ENCODE data around the gene EXOC6.
A peak's percentile ranks its signal among the peaks of the same experiment; 100 is the strongest.
"Not testable (repeated sequence)": the region's sequence is repeated elsewhere in the genome, so short reads cannot be mapped to it uniquely, and the experiment has no call there.

EXOC6 gene

DNA sequence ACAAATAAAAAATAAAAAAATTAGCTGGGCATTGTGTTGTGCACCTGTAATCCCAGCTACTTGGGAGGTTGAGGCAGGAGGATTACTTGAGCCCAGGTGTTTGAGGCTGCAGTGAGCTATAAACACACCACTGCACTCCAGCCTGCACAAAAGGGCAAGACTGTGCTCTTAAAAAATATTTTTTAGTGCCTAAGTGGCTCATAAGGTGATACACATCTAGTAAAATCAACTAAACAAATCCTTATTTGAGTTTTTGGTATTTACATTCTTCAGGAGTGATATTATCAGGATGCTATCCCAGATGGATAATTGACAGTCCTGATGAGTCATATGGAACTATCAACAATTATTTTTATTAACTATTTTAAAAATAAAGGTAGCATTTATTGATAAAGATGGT is 93.9 kb downstream of the EXOC6 start:
- DNase-seq (ENCODE audit: low read depth, low spot score), result no peak

DNA sequence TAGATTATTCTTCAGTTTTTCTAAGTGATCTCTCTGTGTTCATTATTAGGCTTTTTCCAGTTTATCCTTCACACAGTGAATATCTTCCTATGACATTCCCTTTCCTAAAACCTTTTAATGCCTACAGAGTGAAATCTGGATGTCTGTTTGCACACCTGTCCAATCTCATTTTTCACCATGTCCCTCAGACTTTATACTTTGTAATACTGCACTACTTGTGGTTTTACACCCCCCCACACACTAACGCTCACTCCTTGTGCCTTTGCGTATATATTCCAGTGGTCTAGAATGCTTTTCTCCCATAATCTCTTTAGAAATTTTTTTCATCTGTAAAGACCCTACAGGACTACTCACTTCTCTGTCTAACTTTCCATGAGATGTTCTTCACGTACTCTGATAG is 98.2 kb downstream of the EXOC6 start:
- no peak for DNase-seq (ENCODE audit: low read depth, low spot score)

DNA sequence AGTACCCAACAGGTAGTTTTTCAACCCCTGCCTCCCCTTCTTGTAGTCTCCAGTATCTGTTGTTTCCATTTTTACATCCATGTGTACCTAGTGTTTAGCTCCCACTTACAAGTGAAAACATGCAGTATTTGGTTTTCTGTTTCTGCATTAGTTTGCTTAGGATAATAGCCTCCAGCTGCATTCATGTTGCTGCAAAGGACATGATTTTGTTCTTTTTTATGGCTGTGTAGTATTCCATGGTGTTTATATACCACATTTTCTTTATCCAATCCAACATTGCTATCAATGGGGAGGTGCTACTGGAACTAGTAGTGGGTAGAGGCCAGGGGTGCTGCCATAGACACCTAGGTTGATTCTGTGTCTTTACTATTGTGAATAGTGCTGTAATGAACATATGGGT is 104.3 kb downstream of the EXOC6 start:
- DNase-seq (ENCODE audit: low read depth, low spot score), result not testable (repeated sequence)

DNA sequence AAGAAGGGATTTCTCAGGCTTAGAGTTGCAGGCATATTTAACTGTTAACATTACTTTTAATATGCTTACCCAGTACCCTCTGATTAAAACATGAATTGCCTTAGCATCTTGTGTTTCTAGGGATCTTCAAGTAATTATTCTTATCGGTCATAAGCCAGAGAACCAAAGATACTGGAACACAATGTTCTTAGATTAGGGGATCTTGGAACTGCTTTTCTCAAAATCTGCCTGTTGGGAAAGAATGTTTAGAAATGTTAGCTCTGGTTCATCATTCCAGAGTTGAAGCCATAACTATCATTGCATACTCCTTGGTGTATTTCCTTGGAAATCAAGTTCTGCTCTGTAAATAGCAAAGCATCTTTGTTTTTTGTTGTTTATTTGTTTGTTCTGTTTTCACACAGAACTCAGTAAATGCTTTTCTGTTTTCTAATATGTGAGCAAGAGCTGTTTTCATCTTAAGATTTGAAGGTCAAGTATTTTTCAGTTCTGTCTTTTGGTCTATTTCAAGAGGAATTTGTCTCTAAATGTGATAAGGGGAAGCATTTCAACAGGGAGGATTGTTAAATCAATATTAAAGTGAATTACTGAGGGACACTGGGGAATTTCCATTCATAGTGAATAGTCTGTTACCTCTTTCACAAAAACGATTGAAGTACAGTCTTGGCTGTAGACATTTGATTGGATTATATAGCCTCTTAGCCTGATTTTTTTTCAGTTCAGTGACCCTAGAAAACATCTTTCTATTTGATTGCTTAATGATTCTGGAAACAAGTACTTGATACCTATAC is 109.1 kb downstream of the EXOC6 start:
- DNase-seq (ENCODE audit: low read depth, low spot score), result no peak

DNA sequence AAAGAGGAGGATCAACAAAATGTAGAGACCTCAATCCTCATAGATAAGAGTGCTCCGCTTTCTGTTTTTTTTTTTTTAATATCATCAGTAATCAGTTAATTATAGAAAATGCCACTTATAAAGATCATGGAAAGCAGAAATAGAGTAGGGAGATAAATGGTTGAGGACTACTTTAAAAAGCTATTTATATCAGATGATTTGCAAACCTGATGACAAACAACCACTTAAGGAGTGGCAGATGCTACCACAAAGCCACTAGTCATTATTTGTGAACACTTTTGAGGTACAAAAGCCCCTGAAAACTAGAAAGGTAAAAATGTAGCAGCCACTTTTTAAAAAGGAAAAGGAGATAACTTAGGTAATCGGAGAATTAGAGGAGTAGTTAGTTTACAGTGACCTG is 113.3 kb downstream of the EXOC6 start:
- no peak for DNase-seq (ENCODE audit: low read depth, low spot score)

DNA sequence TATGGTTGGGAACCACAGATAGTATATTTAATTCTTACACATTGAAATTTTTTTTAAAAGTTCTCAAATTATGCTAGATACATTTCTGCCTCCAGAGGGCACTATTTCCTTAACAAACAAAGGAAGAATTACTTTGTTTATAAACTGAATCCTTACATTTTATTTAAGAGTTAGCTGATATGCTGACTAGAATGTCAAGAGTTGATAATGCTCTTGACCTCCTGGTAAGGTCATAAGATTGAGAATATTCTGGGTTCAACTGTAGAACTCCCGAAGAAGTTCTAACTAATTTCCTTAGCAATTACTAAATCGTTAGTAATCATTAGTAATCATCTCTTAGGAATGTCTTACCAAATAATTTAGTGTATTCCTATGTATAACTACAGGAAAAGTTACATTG is 117.0 kb downstream of the EXOC6 start:
- peak; percentile 65 for DNase-seq (ENCODE audit: low read depth, low spot score)

DNA sequence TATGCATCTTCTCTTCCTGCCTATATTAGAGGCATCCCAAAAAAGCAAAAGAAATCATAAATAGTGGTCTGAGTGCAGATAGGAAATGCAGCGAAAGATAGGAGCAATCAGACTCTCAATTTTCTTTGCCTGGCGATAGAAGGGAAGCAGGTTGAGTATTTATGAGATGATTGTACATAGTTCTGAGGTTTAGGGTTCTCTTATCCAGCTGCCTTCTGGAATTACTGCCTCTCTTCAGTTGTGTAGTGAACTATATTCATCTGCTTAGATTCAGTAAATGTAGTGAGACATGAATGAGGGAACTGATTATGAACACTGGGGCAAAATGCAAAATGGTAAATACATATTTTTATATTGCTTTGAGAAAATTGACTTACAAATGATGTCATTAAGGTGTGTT is 119.3 kb downstream of the EXOC6 start:
- no peak for DNase-seq (ENCODE audit: low read depth, low spot score)

DNA sequence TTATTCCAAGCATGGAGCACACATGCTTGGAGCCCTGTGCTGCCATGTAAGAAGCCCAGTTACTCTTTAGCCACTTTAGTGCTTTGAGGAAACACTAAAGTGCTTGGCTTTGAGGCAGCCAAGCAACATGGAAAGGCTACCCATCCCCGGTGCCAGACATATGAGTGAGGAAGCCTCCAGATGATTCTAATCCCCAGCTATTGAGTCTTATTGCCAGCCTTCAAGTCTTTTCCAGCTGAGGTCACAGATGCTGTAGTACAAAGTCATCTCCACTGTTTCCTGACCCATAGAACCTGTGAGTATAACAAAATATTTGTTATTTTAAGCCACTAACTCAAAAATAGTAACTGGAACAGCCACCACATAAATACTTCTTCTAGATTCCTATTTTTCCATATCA is 120.8 kb downstream of the EXOC6 start:
- DNase-seq (ENCODE audit: low read depth, low spot score), result no peak

DNA sequence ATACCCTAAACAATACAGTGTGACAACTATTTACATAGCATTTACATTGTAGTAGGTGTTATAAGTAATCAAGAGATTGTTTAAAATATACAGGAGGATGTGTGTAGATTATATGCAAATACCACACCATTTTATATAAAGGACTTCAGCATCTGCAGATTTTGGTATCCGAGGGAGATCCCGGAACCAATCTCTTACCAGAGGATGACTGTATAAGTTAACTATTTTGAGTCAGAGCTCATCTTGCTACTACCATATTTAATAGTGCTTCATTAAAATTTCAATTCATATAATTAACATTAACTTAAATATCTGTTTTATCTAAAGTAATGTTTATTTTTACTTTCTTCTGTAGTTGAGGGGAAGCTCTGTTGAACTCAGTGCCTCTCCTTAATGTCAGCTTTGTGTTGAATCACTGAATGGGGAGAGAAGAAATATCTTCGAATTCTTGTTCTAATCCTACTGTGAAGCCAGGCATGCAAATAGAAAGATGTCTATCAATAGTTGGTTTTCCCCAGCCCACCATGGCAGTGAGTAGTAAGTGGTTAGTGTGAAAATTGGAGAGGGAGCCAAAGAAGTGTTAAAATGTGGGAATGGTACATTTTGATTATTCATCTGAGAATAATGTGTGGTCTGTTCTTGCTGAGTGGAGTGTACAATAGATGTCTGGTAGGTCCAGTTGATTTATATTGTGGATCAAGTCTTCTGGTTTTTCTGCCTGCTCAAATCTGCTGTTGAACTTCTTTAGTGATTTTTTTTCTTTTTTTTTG is 122.2 kb downstream of the EXOC6 start:
- peak; percentile 88 for DNase-seq (ENCODE audit: low read depth, low spot score)

DNA sequence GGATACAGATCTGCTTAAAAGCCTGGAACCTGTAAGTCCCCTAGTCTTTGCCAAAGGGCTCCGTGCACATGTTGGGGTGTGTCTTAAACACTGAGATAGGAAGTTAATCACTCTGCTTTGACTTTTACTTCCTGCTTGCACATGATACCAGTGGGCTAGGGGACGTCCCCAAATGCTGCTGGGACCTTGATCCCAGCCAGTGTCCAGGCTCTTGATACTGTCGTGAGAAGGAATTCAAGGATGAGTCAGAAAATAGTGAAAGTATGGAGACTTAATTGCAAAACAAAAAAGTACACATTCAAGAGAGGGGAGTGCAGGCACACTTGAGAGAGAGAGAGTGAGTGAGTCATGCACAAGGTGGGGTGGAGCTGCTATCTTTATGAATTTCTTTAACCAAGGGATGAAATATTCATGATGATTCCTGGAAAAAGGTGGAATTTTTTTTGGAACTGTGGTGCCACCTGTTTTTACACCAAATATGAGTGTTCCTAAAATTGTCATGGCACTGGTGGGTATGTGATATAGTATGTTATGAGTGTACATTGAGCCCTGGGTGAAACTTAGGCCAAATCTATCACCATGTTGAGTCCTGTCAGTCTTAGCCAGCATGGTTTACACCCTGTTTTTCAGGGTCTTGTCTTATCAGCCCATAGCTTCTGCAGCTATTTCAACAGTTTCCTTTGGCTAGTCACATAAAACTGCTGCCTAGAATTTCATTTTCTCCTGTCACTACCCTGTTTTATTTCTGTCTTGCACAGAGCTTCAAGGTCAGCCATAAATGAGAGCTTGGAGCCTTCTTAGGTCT is 123.9 kb downstream of the EXOC6 start:
- peak; percentile 59 for DNase-seq (ENCODE audit: low read depth, low spot score)

DNA sequence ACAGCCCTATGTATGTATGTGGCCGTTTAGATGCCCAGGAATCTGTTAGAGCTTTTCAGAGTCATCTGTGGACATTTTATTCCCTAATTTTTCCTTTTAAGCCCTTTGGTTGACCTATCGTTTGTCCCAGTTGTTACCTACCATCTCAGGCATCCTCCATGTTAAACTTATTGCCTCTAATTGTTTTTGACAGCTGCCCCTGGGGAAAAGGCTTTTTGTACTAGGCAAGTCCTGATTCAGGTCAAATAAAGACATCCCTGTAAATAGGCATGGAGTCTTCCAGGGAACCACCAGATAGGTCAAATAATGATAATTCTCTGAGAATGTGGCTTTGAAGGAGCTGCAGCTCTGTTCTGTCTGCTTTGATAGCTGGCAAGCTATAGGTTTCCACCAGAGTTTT is 124.6 kb downstream of the EXOC6 start:
- DNase-seq (ENCODE audit: low read depth, low spot score), result no peak

DNA sequence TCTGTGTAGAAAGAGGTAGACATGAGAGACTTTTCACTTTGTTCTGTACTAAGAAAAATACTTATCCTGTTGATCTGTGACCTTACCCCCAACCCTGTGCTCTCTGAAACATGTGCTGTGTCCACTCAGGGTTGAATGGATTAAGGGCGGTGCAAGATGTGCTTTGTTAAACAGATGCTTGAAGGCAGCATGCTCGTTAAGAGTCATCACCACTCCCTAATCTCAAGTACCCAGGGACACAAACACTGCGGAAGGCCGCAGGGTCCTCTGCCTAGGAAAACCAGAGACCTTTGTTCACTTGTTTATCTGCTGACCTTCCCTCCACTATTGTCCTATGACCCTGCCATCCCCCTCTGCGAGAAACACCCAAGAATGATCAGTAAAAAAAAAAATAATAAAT is 128.0 kb downstream of the EXOC6 start:
- not testable (repeated sequence) for DNase-seq (ENCODE audit: low read depth, low spot score)

DNA sequence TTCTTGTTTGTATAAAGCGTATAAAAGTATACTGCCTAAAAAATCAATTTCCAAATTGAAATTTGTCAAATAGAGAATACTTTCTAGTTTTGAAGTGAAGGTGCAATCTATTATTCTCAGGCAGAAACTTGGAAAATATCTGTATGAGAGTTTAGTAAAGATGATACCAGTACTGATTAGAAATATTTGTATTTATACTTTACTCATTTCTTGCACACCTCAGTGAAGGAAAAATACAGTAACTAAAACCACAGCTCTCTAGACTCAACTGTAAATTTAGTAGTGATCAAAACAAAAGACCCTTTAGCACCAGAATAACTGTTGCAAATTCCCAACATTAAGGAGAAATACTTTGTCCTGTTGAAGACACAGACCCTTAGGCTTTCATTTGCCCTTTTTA is 140.9 kb downstream of the EXOC6 start:
- no peak for DNase-seq (ENCODE audit: low read depth, low spot score)

DNA sequence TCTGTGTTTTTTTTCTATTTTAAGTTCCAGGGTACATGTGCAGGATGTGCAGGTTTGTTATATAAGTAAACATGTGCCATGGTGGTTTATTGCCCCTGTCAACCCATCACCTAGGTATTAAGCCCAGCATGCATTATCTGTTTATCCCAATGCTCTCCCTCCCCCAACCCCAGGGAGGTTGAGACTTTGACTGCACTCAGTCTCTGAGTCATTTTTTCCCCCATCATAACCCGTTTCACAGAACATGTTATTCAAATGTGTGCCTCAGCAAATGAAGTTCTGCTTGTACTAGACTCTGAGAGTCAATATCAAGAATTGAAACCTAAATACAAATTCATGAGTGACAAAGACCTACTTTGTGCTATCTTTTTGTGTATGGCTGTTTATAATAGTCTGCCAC is 142.3 kb downstream of the EXOC6 start:
- peak; percentile 32 for DNase-seq (ENCODE audit: low read depth, low spot score)

DNA sequence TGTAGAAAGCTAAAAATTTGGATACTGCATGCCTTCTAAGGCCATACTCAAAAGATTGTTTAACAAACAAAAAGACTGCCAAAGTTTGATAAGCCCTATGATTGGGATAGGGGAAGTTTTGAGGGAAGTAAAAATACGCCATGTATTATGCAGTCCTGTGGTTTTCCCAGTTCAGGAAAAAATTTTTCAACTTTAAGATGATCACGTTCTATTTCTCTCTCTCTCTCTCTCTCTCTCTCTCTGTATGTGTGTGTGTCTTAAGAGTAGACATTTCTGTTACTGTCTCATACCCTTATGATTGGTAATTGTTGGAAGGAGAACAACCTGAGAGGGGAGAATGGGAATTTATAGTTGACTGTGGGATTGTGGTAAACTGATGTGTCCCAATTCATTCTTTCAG is 143.2 kb downstream of the EXOC6 start:
- no peak for DNase-seq (ENCODE audit: low read depth, low spot score)

DNA sequence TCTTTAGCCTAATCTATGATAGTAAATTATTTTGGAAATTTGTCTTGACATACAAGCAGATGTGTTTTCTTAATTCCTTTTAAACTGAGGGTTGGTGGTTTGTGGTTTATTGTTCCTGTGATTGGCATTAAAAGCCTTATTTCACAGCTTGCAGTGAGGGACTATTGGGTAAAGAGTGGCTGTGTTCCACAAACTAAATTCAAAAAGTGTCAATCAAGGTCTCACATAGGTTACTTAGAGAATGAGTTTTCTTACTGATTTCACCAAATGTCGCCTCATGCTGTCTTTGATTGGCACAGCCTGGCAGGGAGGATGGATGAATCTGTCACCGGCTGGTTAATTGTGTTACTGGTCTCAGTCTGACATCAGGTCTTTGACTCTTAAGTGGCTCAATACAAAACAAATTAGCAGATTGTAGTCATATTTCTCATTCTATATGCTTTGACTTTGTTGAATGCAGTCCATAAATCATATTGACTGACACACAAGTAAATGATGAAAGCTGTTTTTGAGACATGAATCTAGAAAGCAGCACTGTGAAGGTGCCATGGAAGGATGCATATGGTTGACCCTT is 145.5 kb downstream of the EXOC6 start:
- peak; percentile 37 for DNase-seq (ENCODE audit: low read depth, low spot score)

DNA sequence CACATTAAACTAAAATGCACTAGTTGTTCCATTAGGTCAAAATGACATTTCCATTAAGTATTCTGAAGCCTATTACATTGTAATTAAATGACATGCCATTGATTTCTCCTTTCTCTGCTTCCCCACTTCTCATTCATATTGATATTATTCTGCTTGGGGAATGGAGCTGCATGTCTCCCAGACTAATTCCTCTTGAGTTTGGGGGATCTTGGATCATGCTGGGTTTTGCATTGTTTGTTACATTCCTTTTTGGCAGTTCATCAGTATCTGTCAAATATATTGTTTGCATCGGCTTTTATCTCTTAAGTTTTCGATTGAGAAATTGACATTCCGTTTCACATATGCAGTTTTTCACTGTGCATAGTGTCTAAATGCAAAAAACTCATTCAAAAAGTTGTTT is 147.2 kb downstream of the EXOC6 start:
- DNase-seq (ENCODE audit: low read depth, low spot score), result no peak

DNA sequence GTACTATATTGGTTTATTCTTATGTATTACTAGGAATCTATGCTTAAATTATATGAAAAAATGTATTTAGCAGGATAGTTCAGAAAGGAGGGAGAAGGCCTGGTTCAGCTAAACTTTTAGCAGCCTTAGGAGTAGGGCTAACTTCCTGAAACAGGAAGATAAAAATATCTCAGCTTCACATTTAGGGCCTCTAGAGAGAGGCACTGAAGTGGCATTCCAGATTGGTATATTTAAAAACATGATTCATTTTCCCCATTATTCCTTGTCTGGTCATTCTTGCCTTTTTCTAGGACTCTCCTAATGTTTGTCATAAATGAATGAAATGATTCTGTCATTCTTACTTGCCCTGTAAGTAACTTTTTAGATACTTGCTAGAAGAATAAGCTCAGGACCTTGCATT is 149.3 kb downstream of the EXOC6 start:
- DNase-seq (ENCODE audit: low read depth, low spot score), result no peak

DNA sequence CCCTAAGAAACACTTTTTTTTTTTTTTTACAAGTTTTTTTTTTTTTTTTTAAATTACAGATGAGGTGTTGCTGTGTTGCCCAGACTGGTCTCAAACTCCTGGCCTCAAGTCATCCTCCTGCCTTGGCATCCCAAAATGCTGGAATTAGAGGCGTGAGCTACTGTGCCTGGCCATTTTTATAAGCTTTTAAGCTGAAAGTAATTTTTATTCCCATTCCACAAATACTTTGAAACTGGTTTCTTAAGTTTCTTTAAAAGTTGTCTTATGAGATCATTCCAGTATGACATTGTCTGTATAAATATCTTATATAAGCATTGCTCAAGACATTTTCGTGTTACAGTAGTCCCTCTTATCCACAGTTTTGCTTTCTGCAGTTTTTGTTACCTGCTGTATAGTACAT is 150.9 kb downstream of the EXOC6 start:
- no peak for DNase-seq (ENCODE audit: low read depth, low spot score)

DNA sequence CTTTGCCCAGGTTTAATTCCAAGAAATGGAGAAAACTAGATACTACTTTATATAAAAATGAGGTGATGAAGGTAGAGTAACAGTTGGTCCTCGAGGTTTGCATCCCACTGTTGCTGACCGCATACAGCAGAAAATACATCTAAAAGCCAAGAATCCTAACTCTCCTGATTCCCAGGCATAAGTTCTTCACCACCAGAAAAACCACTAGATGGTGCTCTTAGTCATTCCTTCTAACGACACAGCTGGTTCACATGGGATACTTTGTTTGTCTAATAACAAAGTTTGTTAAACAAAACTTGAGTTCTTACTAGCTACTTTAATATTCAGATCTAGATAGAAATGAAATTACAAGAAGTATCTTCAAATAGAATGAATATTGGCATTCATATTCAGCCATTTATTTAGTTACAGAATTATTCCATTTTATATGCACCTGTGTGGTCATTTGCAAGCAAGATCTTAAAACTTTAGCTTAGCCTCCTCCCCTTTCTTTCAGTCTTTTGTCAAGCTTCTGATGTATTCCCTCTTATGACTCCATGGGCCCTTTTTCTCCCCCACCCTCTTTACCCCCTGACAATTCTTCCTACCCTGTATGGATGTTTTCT is 158.2 kb downstream of the EXOC6 start:
- peak; percentile 72 for DNase-seq (ENCODE audit: low read depth, low spot score)

DNA sequence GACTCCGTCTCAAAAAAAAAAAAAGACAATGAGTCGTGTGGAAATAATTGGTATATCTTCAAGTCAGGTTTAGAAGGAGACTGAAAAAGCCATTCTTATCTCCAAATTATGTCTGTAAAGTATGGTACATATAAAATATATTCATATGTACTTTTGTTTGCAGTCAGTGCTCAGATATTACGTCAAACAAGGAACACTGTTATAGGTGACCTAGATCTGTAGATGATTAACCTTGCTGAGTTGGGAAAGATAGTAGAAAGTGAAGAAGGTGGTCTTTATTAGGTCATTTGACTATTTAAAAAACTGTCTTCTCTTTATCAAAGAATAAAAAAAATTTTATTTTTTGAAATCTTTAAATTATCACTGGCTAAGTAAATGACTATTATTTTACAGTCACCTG is 167.4 kb downstream of the EXOC6 start:
- DNase-seq (ENCODE audit: low read depth, low spot score), result no peak
